ENCODE measurements around the gene SDCCAG8. TPM values are rescaled to one million over a fixed set of nuclear protein-coding genes. Genes with fewer than 3 reads are reported as not detected.

Gene SDCCAG8
- total RNA-seq, 1 experiment from 2014 or later: 10.0 TPM

DNA sequence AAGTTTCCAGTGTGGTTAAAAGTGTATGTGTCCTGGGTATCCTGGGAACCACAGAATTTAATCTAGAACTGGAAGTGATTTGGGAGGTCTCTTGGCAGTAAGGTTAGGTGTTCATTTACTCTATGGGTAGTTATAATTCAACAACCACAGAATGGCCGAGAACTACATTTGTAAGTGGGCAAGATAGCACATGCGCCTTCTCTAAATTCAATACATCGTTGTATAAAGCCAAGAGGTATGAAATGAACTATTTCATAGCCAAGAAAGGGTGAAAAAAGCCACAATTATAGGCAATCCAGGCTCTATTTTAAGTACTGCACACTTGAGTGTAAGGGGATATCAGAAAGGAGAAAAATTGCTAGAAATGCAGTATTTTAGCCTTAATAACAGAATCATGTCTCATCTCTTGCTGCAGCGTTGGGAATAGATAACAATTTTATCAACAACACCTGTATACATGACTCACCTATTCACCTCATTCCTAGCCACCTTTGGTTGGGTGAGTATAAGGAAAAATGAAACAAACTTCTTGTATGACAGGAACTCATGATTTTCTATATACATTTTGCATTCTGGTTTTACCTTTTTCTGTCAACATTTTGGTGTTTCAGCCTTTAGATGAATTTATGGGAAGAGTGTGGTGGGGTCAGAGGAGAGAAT, 4.5 kb downstream of the SDCCAG8 start:
- H3K4ac ChIP-seq (ENCODE audit: low read depth, low read length): no peak overlapping the region
- no peak overlapping the region for H3T11ph ChIP-seq (ENCODE audit: low read length)
- H3K14ac ChIP-seq (ENCODE audit: insufficient read depth, low read length): no peak overlapping the region
- no peaks in the 10 kb centered on the region for H4K20me1 ChIP-seq (ENCODE audit: control insufficient read depth, insufficient read depth, insufficient read length)
- H2BK20ac ChIP-seq (ENCODE audit: low read depth, low read length, poor library complexity, severe bottlenecking): no peak overlapping the region
- H3K23ac ChIP-seq (ENCODE audit: insufficient read length, low read depth, low read length): no peak overlapping the region
- no CpG with 5 or more reads among the region's 4 CpGs for WGBS (ENCODE audit: extremely low coverage, insufficient read length, low lambda C conversion rate)
- no peak overlapping the region for H2BK15ac ChIP-seq (ENCODE audit: low read depth, low read length)
- H3K18ac ChIP-seq (ENCODE audit: insufficient read length, low read depth, low read length): no peak overlapping the region
- H2BK12ac ChIP-seq (ENCODE audit: insufficient read length, low read depth, low read length): no peak overlapping the region
- H4K5ac ChIP-seq (ENCODE audit: insufficient read length, low read depth, low read length): no peak overlapping the region
- no peaks in the 10 kb centered on the region for H3K9me3 ChIP-seq (ENCODE audit: control insufficient read depth, low read depth, low read length)
- no peaks in the 10 kb centered on the region for H3K27me3 ChIP-seq (ENCODE audit: insufficient read depth, low read length)
- no peak overlapping the region for H2AK5ac ChIP-seq (ENCODE audit: insufficient read length, low read length)
- H2BK5ac ChIP-seq (ENCODE audit: insufficient read length, low read length): no peak overlapping the region
- peaks cover 4% of the 10 kb centered on the region for H3K23me2 ChIP-seq (ENCODE audit: insufficient read length, low read depth, low read length, poor library complexity, severe bottlenecking)
- no peak overlapping the region for H2BK120ac ChIP-seq (ENCODE audit: low read depth, low read length, poor library complexity, severe bottlenecking)
- H4K91ac ChIP-seq (ENCODE audit: insufficient read length, low read depth, low read length): no peak overlapping the region
- no peaks in the 10 kb centered on the region; a peak in 1 of 7 replicates for H3K36me3 Mint-ChIP-seq (ENCODE audit: insufficient read depth in 1 of 3, low read depth in 3 of 3)
- H2AFZ ChIP-seq (ENCODE audit: low read length): no peak overlapping the region
- no peaks in the 10 kb centered on the region for H3K79me2 ChIP-seq (ENCODE audit: insufficient read depth, low read length)
- peaks cover 0 to 5% of the 10 kb centered on the region in 2 experiments; a peak in 2 of 4 replicates for H3K4me1 Mint-ChIP-seq
- H3K4me2 ChIP-seq (ENCODE audit: insufficient read depth, insufficient read length, low read length): no peak overlapping the region
- H4K8ac ChIP-seq (replicated peaks; ENCODE audit: insufficient read length, low read depth, low read length): no peak overlapping the region
- H3K56ac ChIP-seq (ENCODE audit: insufficient read length, low read depth, low read length): no peak overlapping the region
- no peak for DNase-seq
- no peaks in the 10 kb centered on the region for H3K79me1 ChIP-seq (ENCODE audit: insufficient read depth, low read depth, low read length, poor library complexity, severe bottlenecking)
- H3K4me1 ChIP-seq (ENCODE audit: insufficient read depth, low read length): no peaks in the 10 kb centered on the region
- H3K27ac ChIP-seq (ENCODE audit: insufficient read length, low read depth, low read length): no peak overlapping the region
- H3K4me3 Mint-ChIP-seq: no peak overlapping the region
- H3K27me3 Mint-ChIP-seq (ENCODE audit: low read depth): no peaks in the 10 kb centered on the region
- no peak overlapping the region for H3K9ac ChIP-seq (ENCODE audit: extremely low read depth, insufficient read length, low read length)
- peak overlapping the region in 1 of 3 experiments; percentile 17; a peak in 2 of 7 replicates for H3K27ac Mint-ChIP-seq
- no peaks in the 10 kb centered on the region for H3K9me3 Mint-ChIP-seq
- no peak for TF ChIP-seq CTCF (conservative IDR thresholded peaks at IDR 0.05)
